NCI-H2196 treated with DMSO at 0.1 percent for 48 hours (cell line): ENCODE results near the gene CTCF.
"Not testable (repeated sequence)": the region's sequence is repeated elsewhere in the genome, so short reads cannot be mapped to it uniquely, and the experiment has no call there.

Source experiments
- DNase-seq: peaks from one replicate; lab custom pipeline; 2025; ENCODE audit not compliant: unreplicated experiment; lab: John Stamatoyannopoulos, UW

Gene CTCF

GRCh38 chr16:67533024-67533560, 29.2 kb upstream of the CTCF start:
- DNase-seq, result no peak

GRCh38 chr16:67533987-67534386, 28.3 kb upstream of the CTCF start:
- not testable (repeated sequence) for DNase-seq

GRCh38 chr16:67534431-67534830, 27.9 kb upstream of the CTCF start:
- DNase-seq, result no peak

GRCh38 chr16:67535201-67535600, 27.1 kb upstream of the CTCF start:
- no peak for DNase-seq

- no peak for DNase-seq
Observed at GRCh38 chr16:67537270-67537635, 25.1 kb upstream of the CTCF start.

GRCh38 chr16:67537636-67538591, 24.4 kb upstream of the CTCF start:
- no peak for DNase-seq

- no peak for DNase-seq
Observed at GRCh38 chr16:67538666-67539101, 23.6 kb upstream of the CTCF start.

- DNase-seq, result no peak
Observed at GRCh38 chr16:67539271-67539670, 23.1 kb upstream of the CTCF start.

GRCh38 chr16:67539691-67540635, 22.4 kb upstream of the CTCF start:
- no peak for DNase-seq

GRCh38 chr16:67540756-67541155, 21.6 kb upstream of the CTCF start:
- no peak for DNase-seq

GRCh38 chr16:67541391-67542263, 20.7 kb upstream of the CTCF start:
- peak; percentile 83 for DNase-seq

- no peak for DNase-seq
Observed at GRCh38 chr16:67542464-67542863, 19.9 kb upstream of the CTCF start.

- DNase-seq, result no peak
Observed at GRCh38 chr16:67543036-67543435, 19.3 kb upstream of the CTCF start.

- DNase-seq, result no peak
Observed at GRCh38 chr16:67543582-67543981, 18.7 kb upstream of the CTCF start.

GRCh38 chr16:67544329-67544841, 17.9 kb upstream of the CTCF start:
- DNase-seq, result no peak

- no peak for DNase-seq
Observed at GRCh38 chr16:67544844-67545664, 17.3 kb upstream of the CTCF start.

- no peak for DNase-seq
Observed at GRCh38 chr16:67545665-67546024, 16.7 kb upstream of the CTCF start.

- no peak for DNase-seq
Observed at GRCh38 chr16:67546091-67546501, 16.2 kb upstream of the CTCF start.

GRCh38 chr16:67546761-67547422, 15.4 kb upstream of the CTCF start:
- no peak for DNase-seq
